ENCODE measurements around the gene MEPCE. TPM values are rescaled to one million over a fixed set of nuclear protein-coding genes. Genes with fewer than 3 reads are reported as not detected.
A peak's percentile ranks its signal among the peaks of the same experiment; 100 is the strongest.

Gene MEPCE
- total and polyA plus RNA-seq, 9 of the 15 experiments (the other 6 are each of a cell fraction or from before 2014, with no cell fraction given), result 10.9 to 76.3 (median 44.1) TPM

- TF ChIP-seq TARDBP (IDR thresholded peaks at IDR 0.05) (peak; percentile 77), SNRNP70 (optimal IDR thresholded peaks at IDR 0.05; ENCODE audit: low read depth, low read length) (no peak), HIVEP1 (CRISPR knock-in tag; IDR thresholded peaks at IDR 0.05) (no peak; the same call in 1 of the 2 replicates), NCOA1 (IDR thresholded peaks at IDR 0.05; ENCODE audit: low read depth) (peak; percentile 62), MXI1 (IDR thresholded peaks at IDR 0.05; ENCODE audit: low read depth, low read length) (peak; percentile 29; the same call in 1 of the 2 replicates), ERF (CRISPR knock-in tag; IDR thresholded peaks at IDR 0.05) (peak; percentile 90), CHD1 (IDR thresholded peaks at IDR 0.05; ENCODE audit: low read length) (peak; percentile 92), ZC3H11A (IDR thresholded peaks at IDR 0.05; ENCODE audit: low read depth, low read length) (no peak; the same call in 1 of the 2 replicates), TAF7 (tag; IDR thresholded peaks at IDR 0.05) (peak; percentile 70; the same call in 1 of the 2 replicates), WHSC1 (IDR thresholded peaks at IDR 0.05; ENCODE audit: low read length) (no peak), EHMT2 (IDR thresholded peaks at IDR 0.05) (no peak), TAF15 (IDR thresholded peaks at IDR 0.05; ENCODE audit: low read depth, low read length) (no peak), PML (IDR thresholded peaks at IDR 0.05; ENCODE audit: low read length) (peak; percentile 97), VEZF1 (CRISPR knock-in tag; IDR thresholded peaks at IDR 0.05) (no peak), FOS (IDR thresholded peaks at IDR 0.05; ENCODE audit: extremely low read depth, insufficient read length) (no peak), ATF4 (CRISPR knock-in tag; IDR thresholded peaks at IDR 0.05) (peak; percentile 78; the same call in 1 of the 2 replicates), ARID3B (CRISPR knock-in tag; IDR thresholded peaks at IDR 0.05; ENCODE audit: borderline replicate concordance) (0 out of 2 replicates have a peak, but pooled peaks have one; percentile 6), ZNF644 (tag; IDR thresholded peaks at IDR 0.05; ENCODE audit: low read depth) (peak; percentile 84), SMAD3 (CRISPR knock-in tag; conservative IDR thresholded peaks at IDR 0.05) (peak; percentile 89), ZNF224 (CRISPR knock-in tag; IDR thresholded peaks at IDR 0.05) (peak; percentile 91), FOXJ2 (tag; IDR thresholded peaks at IDR 0.05) (peak; percentile 83; the same call in 1 of the 2 replicates), PHB2 (IDR thresholded peaks at IDR 0.05; ENCODE audit: low read depth) (no peak), RBM34 (IDR thresholded peaks at IDR 0.05; ENCODE audit: borderline replicate concordance, insufficient read depth, low read length) (no peak), STAT6 (CRISPR knock-in tag; IDR thresholded peaks at IDR 0.05) (peak; percentile 80; the same call in 1 of the 2 replicates)
Observed at GRCh38 chr7:100428199-100428966, 1.2 kb upstream of the MEPCE start, which contains the start of gene ZCWPW1 (continued).
